PFSK-1 (cell line): ENCODE data around the gene ZC3H13.

ENCODE experiments used
- FOXP2 ChIP-seq: optimal IDR thresholded peaks from 2 replicates; pipeline ENCODE3; 2011; ENCODE audit warnings: borderline replicate concordance, control low read depth, inconsistent platforms; ENCODE audit not compliant: insufficient read depth; ENCODE audit errors: extremely low read length, extremely low read depth
- POLR2AphosphoS5 ChIP-seq: IDR thresholded peaks from 2 replicates; pipeline ENCODE4 v1.6.1; 2012; ENCODE audit warnings: low read depth, mild to moderate bottlenecking, control low read depth, low read length, moderate library complexity
- REST ChIP-seq, 2 experiments: IDR thresholded peaks; 2 replicates each; pipeline versions ENCODE4 v1.6.1 to v1.8.0; 2011 to 2012; ENCODE audit warnings: low read depth in 2 of 2, low read length in 2 of 2, control low read depth in 1 of 2, inconsistent platforms in 1 of 2, mild to moderate bottlenecking in 1 of 2, moderate library complexity in 1 of 2; ENCODE audit not compliant: insufficient read depth in 1 of 2
- SIN3A ChIP-seq: IDR thresholded peaks from 2 replicates; pipeline ENCODE4 v1.6.1; 2012; ENCODE audit warnings: mild to moderate bottlenecking, low read length, moderate library complexity, borderline replicate concordance; ENCODE audit not compliant: insufficient read depth
- TAF1 ChIP-seq: IDR thresholded peaks from 2 replicates; pipeline ENCODE4 v1.6.1; 2012; ENCODE audit warnings: low read length, control low read depth, borderline replicate concordance; ENCODE audit not compliant: insufficient read depth

Gene ZC3H13

GRCh38 chr13:45953082-45953481 is 99.5 kb downstream of the ZC3H13 start:
- TF ChIP-seq REST (IDR thresholded peaks at IDR 0.05; ENCODE audit: insufficient read depth in 1 of 2, low read depth in 2 of 2, low read length in 2 of 2) = no peak
- no peak for TF ChIP-seq TAF1
- no peak for TF ChIP-seq POLR2AphosphoS5
- no peak for TF ChIP-seq SIN3A

GRCh38 chr13:45951724-45952123 is 100.8 kb downstream of the ZC3H13 start:
- no peak for TF ChIP-seq TAF1
- no peak for TF ChIP-seq REST (IDR thresholded peaks at IDR 0.05; ENCODE audit: insufficient read depth in 1 of 2, low read depth in 2 of 2, low read length in 2 of 2)
- TF ChIP-seq POLR2AphosphoS5 = no peak
- no peak for TF ChIP-seq FOXP2
- TF ChIP-seq SIN3A = no peak

DNA sequence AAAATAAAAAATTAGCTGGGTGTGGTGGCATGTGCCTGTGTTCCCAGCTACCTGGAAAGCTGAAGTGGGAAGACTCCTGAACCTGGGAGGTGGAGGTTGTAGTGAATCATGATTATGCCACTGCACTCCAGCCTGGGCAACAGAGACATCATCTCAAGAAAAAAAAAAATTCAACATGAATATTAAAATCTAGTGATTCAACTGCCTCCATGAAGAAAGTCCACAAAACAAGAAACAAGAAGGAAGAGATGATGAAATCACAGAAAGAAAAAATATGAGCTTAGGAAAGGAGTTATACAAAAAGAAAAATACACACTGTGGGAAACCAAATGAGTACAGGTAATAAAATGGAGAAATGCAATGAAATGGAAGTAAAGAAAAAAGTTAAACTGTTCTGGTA is 101.4 kb downstream of the ZC3H13 start:
- TF ChIP-seq FOXP2 (no peak), REST (IDR thresholded peaks at IDR 0.05; ENCODE audit: insufficient read depth in 1 of 2, low read depth in 2 of 2, low read length in 2 of 2) (no peak), POLR2AphosphoS5 (no peak), TAF1 (no peak), SIN3A (no peak)

DNA sequence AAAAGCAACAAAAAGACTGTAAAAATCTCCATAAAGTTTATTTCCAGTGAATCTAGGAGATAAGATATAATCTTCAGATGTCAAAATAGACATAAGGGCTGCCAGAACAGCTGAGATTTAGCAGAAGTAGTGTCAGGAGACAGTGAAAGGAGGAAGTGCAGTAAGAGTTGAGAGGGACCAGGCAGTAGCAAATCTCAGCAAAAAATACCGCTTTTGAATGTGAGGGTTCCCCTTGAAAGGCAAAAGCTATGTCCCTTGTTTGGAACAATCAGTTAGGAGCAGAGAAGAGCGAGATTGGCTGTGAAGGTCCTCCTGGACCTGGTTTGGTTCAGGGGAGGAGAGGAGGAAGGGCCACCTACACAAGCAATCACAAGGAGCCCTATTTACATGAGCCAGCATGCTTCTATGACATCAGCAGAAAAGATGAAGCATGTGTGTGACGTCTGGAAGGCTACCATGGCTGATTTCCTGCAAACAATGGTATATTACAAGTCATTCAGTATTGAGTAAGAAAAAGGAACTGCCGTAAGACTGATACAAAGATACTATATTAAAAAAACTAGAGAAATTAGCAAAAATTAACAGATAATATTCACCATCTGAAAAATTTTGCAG is 102.1 kb downstream of the ZC3H13 start:
- TF ChIP-seq TAF1 = no peak
- TF ChIP-seq SIN3A = no peak
- TF ChIP-seq FOXP2 = no peak
- TF ChIP-seq REST (IDR thresholded peaks at IDR 0.05; ENCODE audit: insufficient read depth in 1 of 2, low read depth in 2 of 2, low read length in 2 of 2) = no peak
- TF ChIP-seq POLR2AphosphoS5 = no peak

GRCh38 chr13:45949161-45949560 is 103.4 kb downstream of the ZC3H13 start:
- TF ChIP-seq FOXP2 (no peak), POLR2AphosphoS5 (no peak), SIN3A (no peak), REST (IDR thresholded peaks at IDR 0.05; ENCODE audit: insufficient read depth in 1 of 2, low read depth in 2 of 2, low read length in 2 of 2) (no peak), TAF1 (no peak)
